Gastrocnemius medialis (tissue), 4 donors: ENCODE data around the gene PTPRM. TPM values are rescaled to one million over a fixed set of nuclear protein-coding genes. Genes with fewer than 3 reads are reported as not detected.
A peak's percentile ranks its signal among the peaks of the same experiment; 100 is the strongest.

Source experiments
- ATAC-seq, 2 donors: fragments of 150-250 bp; one replicate each; pipeline ENCODE4 v1.9.1; 2016
- DNase-seq, 2 donors: peaks; one replicate each; pipeline ENCODE4 v3.0.0-alpha.2; 2019
- H3K27ac ChIP-seq, 4 donors: fragments of 200-600 bp; sonication (generic); 1 replicate in 1 of 4; 2 replicates in 3 of 4; pipeline ENCODE4 v1.5.1; 2016 to 2018; ENCODE audit warnings: mild to moderate bottlenecking in 2 of 4, moderate library complexity in 1 of 4
- H3K27me3 ChIP-seq, 3 donors: fragments of 200-600 bp; sonication (generic) in 2 of 3; 1 replicate in 1 of 3; 2 replicates in 2 of 3; pipeline versions ENCODE4 v1.5.1 to v1.6.0; 2016 to 2019; ENCODE audit warnings: mild to moderate bottlenecking in 1 of 3, moderate library complexity in 1 of 3
- H3K36me3 ChIP-seq, 2 donors: fragments of 200-600 bp; sonication (generic) in 1 of 2; one replicate each; pipeline ENCODE4 v1.5.1; 2017 to 2018
- H3K4me1 ChIP-seq, 2 donors: fragments of 200-600 bp; sonication (generic) in 1 of 2; one replicate each; pipeline ENCODE4 v1.5.1; 2016 to 2017; ENCODE audit warnings: mild to moderate bottlenecking in 2 of 2
- H3K4me3 ChIP-seq, 4 donors: fragments of 200-600 bp; sonication (generic) in 3 of 4; 1 replicate in 1 of 4; 2 replicates in 3 of 4; pipeline ENCODE4 v1.5.1; 2016 to 2019; ENCODE audit warnings: mild to moderate bottlenecking in 2 of 4
- H3K9me3 ChIP-seq, 3 donors: fragments of 200-600 bp; sonication (generic) in 2 of 3; 1 replicate in 1 of 3; 2 replicates in 2 of 3; pipeline ENCODE4 v1.5.1; 2016 to 2019
- CTCF ChIP-seq, 5 experiments: fragments of 450-650 bp in 3 of 5; fragments of 200-600 bp in 2 of 5; sonication (generic) in 2 of 5; IDR thresholded peaks in 4 of 5; conservative IDR thresholded peaks in 1 of 5; 1 replicate in 4 of 5; 2 replicates in 1 of 5; pipeline ENCODE4 v1.5.1; 2016 to 2019; ENCODE audit warnings: antibody characterized with exemption in 5 of 5, mild to moderate bottlenecking in 3 of 5, moderate library complexity in 3 of 5
- POLR2A ChIP-seq, 2 donors: fragments of 450-650 bp; IDR thresholded peaks; one replicate each; pipeline ENCODE4 v1.6.1; 2017; ENCODE audit warnings: antibody characterized with exemption in 2 of 2, mild to moderate bottlenecking in 2 of 2, moderate library complexity in 2 of 2
- in situ Hi-C, 4 donors: fragments of 200-750 bp; cut with MboI; loops; one replicate each; pipeline versions ENCODE4 v1.15.0 to v1.8.0; 2017; ENCODE audit warnings: low sequenced_read_pairs in 4 of 4
- intact Hi-C: fragments of 100-400 bp; cut with DNase I; formaldehyde crosslinking; loops from one replicate; pipeline ENCODE4 v1.15.1; 2023; ENCODE audit warnings: low total_unique reads
- total RNA-seq, 4 donors: library from RNA; depleted of rRNA; stranded (reverse); fragments of >200 nt; gene quantifications; one replicate each; pipeline versions ENCODE4 v1.1.0 to v1.2.3, GENCODE V29; 2016

The PTPRM gene
- total RNA-seq, 4 donors from 2014 or later = 52.6 to 79.3 (median 63.8) TPM

DNA sequence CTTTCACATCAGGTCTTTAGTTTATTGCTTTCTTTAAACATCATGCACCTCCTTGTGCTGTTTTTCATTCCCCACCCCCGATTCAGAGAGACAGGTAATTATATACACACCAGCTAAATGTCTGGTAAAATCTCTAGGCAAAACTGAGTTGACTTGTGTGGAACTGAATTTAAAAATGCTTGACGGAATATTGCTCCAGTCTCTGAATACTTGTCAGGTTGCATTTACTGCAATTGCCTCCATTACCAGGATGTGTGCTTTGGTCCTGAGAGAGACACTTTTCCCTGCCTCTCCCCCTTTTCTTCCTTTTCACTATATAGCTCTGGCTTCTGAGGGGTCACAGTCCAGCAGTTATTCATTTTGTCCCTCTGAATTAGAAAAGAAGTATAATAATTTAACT is 104.0 kb downstream of the PTPRM start:
- H3K27me3 ChIP-seq = no peaks in the 10 kb centered on the region
- H3K27ac ChIP-seq = no peak overlapping the region
- H3K9me3 ChIP-seq = no peaks in the 10 kb centered on the region
- ATAC-seq = no peak
- H3K4me3 ChIP-seq = no peak overlapping the region
- peaks cover 20 to 36% of the 10 kb centered on the region in 2 donors for H3K4me1 ChIP-seq
- in situ Hi-C loops = no loop called here
- H3K36me3 ChIP-seq = no peaks in the 10 kb centered on the region
- intact Hi-C loops = no loop called here
- TF ChIP-seq CTCF (IDR thresholded peaks at IDR 0.05 in 4 of 5, conservative IDR thresholded peaks at IDR 0.05 in 1 of 5) = no peak
- no peak for TF ChIP-seq POLR2A (IDR thresholded peaks at IDR 0.05)
- no peak for DNase-seq

- H3K27ac ChIP-seq = no peak overlapping the region
- no peak overlapping the region for H3K4me3 ChIP-seq
- H3K27me3 ChIP-seq = no peaks in the 10 kb centered on the region
- no peak for TF ChIP-seq CTCF (IDR thresholded peaks at IDR 0.05 in 4 of 5, conservative IDR thresholded peaks at IDR 0.05 in 1 of 5)
- no peak for TF ChIP-seq POLR2A (IDR thresholded peaks at IDR 0.05)
- DNase-seq = no peak
- H3K4me1 ChIP-seq = peaks cover 34 to 45% of the 10 kb centered on the region in 2 donors
- no peaks in the 10 kb centered on the region for H3K9me3 ChIP-seq
- no peak for ATAC-seq
- in situ Hi-C loops = no loop called here
- H3K36me3 ChIP-seq = no peaks in the 10 kb centered on the region
- intact Hi-C loops = no loop called here
These were observed 109.2 kb downstream of the PTPRM start for GRCh38 chr18:7676253-7676873.

DNA sequence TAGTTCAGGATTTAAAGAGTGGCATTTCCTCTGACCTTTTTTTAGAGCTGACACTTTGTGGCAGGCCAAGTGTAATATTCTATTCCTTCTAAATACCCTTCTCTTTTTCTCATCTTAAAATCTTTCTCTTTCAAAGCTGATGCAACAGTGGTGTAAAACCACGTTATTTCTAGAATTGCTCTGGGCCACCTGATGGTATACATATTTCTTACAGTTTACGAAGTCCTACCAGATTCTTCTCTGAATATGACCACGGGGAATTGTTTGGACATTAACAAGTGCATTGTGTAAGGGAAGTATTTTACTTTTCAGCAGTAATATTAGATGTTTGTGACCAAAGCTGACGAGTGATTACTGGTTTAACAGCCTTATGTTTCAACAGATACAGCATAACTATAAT is 109.9 kb downstream of the PTPRM start:
- intact Hi-C loops (no loop called here), in situ Hi-C loops (no loop called here)
- H3K9me3 ChIP-seq = no peaks in the 10 kb centered on the region
- H3K27ac ChIP-seq = peak overlapping the region in 1 of 4 donors; percentile 4
- H3K27me3 ChIP-seq = no peaks in the 10 kb centered on the region
- TF ChIP-seq CTCF (IDR thresholded peaks at IDR 0.05 in 4 of 5, conservative IDR thresholded peaks at IDR 0.05 in 1 of 5) = no peak
- no peak for TF ChIP-seq POLR2A (IDR thresholded peaks at IDR 0.05)
- ATAC-seq (no peak), DNase-seq (no peak)
- H3K36me3 ChIP-seq = no peaks in the 10 kb centered on the region
- H3K4me1 ChIP-seq = peaks cover 41 to 47% of the 10 kb centered on the region in 2 donors
- no peak overlapping the region for H3K4me3 ChIP-seq

DNA sequence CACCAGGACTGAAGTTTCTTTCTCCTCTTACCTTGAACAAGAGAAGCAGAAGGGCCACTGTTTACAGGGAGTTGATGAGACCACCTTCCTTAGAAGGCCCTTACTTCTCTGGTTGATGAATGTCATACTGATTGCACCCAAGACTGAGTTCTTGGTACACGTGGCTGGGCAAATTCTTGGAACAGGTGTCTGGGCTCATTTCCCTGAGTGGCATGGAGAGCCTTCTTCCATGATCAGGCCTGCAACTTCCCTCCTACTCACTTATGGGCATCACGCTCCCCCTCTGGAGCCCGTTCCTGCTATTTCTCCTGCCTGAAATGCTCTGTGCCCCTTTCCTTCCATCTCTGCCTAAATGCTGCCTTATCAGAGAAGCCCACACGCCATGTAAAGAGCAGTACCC is 110.3 kb downstream of the PTPRM start:
- Histone ChIP-seq H3K27ac (peak overlapping the region in 1 of 4 donors; percentile 4), H3K36me3 (no peaks in the 10 kb centered on the region), H3K27me3 (no peaks in the 10 kb centered on the region), H3K4me1 (peaks cover 45 to 48% of the 10 kb centered on the region in 2 donors), H3K9me3 (no peaks in the 10 kb centered on the region), H3K4me3 (no peak overlapping the region)
- no peak for DNase-seq
- in situ Hi-C loops = no loop called here
- intact Hi-C loops = no loop called here
- no peak for TF ChIP-seq POLR2A (IDR thresholded peaks at IDR 0.05)
- no peak for TF ChIP-seq CTCF (IDR thresholded peaks at IDR 0.05 in 4 of 5, conservative IDR thresholded peaks at IDR 0.05 in 1 of 5)
- peak in 1 of 2 donors; percentile 51 for ATAC-seq

DNA sequence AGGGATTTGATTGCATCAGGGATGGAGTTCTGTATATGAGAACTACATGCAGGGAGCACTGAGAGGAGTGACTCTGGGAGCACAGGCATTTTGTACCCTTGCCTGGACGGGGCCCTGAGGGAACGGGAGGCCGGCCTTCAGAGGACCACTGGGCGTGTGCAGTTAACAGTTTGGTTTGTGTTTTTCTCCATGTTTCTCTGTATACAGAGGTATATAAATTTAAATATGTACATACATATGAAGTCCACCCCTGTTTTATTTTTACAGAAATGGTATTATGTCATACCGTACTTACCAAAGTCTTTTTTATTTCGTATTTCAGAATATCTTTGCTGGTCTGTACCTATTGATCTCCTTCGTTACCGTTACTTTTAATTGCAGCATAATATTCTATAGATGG is 111.3 kb downstream of the PTPRM start:
- ATAC-seq = no peak
- intact Hi-C loops = no loop called here
- Histone ChIP-seq H3K4me3 (no peak overlapping the region), H3K4me1 (peaks cover 39 to 58% of the 10 kb centered on the region in 2 donors), H3K36me3 (no peaks in the 10 kb centered on the region), H3K27ac (no peak overlapping the region), H3K9me3 (no peaks in the 10 kb centered on the region), H3K27me3 (no peaks in the 10 kb centered on the region)
- in situ Hi-C loops = no loop called here
- no peak for DNase-seq
- TF ChIP-seq POLR2A (IDR thresholded peaks at IDR 0.05) (no peak), CTCF (IDR thresholded peaks at IDR 0.05 in 4 of 5, conservative IDR thresholded peaks at IDR 0.05 in 1 of 5) (no peak)
